22Rv1 (cell line): Measurements from ENCODE around the gene MRPL54.

Source experiments
- ZFX ChIP-seq: fragments of 450-650 bp; IDR thresholded peaks from 2 replicates; pipeline ENCODE4 v1.6.1; 2017; ENCODE audit warnings: antibody characterized with exemption, borderline replicate concordance
- TF ChIP-seq, protein P1 (sequence below): fragments of 450-650 bp; IDR thresholded peaks from 2 replicates; pipeline ENCODE4 v1.5.1; 2017; ENCODE audit warnings: mild to moderate bottlenecking

DNA sequence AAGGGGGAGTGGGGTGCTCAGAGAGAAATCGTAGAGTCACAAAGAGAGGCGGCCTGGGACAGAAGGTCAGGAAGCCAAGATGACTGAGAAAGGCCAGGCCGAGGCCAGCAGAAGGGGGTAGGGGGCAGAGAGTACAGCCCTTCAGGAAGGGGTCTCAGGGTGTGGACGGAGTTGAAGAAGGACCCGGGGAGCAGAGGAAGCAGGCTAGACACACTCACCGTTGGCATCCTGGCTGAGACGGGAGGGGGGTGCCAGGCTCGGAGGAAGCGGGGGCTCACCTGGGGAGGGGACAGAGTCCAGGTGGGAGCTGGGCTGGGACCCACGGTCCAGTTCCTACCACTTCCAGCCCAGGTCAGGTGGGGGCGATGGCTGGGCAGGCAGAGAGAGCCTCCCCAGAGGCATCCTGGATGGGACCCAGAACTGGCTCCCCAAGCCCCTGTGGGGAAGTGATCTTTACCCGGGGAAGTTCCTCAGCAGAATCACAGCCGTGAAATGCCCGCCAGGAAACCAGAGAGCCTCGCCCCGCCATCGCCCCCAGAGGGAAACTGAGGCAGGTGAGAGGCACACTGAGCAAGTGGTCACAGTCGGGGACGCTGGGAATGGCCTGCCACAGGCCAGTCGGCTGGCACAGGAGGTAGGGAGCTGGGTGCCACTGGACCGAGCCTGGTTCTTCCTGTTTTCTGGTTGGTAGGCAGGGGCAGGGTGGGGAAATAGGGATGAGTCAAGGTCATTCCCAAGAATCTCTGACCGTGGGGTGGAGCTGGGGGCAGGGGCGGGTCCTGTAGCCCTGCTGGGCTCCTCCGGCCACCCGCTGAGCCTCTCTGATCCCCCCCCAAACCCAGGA, 22.3 kb downstream of the MRPL54 start:
- TF ChIP-seq, protein P1, sequence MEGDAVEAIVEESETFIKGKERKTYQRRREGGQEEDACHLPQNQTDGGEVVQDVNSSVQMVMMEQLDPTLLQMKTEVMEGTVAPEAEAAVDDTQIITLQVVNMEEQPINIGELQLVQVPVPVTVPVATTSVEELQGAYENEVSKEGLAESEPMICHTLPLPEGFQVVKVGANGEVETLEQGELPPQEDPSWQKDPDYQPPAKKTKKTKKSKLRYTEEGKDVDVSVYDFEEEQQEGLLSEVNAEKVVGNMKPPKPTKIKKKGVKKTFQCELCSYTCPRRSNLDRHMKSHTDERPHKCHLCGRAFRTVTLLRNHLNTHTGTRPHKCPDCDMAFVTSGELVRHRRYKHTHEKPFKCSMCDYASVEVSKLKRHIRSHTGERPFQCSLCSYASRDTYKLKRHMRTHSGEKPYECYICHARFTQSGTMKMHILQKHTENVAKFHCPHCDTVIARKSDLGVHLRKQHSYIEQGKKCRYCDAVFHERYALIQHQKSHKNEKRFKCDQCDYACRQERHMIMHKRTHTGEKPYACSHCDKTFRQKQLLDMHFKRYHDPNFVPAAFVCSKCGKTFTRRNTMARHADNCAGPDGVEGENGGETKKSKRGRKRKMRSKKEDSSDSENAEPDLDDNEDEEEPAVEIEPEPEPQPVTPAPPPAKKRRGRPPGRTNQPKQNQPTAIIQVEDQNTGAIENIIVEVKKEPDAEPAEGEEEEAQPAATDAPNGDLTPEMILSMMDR: no peak
- TF ChIP-seq ZFX: no peak
